HG02852 (cell line): ENCODE data around the gene OPCML.

Experiments
- ATAC-seq: cut with Tn5 transposase; IDR thresholded peaks from one replicate; pipeline ENCODE4 v1.9.1; 2021; ENCODE audit warnings: mild to moderate bottlenecking, moderate library complexity; ENCODE audit not compliant: unreplicated experiment

Gene OPCML

GRCh38 chr11:133541021-133541719, 8.9 kb upstream of the OPCML start:
- no peak for ATAC-seq

GRCh38 chr11:133536198-133536597, 3.9 kb upstream of the OPCML start:
- ATAC-seq = no peak

GRCh38 chr11:133533205-133533604, 904 bp upstream of the OPCML start:
- ATAC-seq = no peak

- ATAC-seq = no peak
These were observed 843 bp downstream of the OPCML start for GRCh38 chr11:133531458-133531857.

- ATAC-seq = no peak
These were observed 1.8 kb downstream of the OPCML start for GRCh38 chr11:133530501-133530835.

GRCh38 chr11:133529807-133530500, 2.3 kb downstream of the OPCML start:
- no peak for ATAC-seq

GRCh38 chr11:133526790-133527189, 5.5 kb downstream of the OPCML start:
- ATAC-seq = no peak

- no peak for ATAC-seq
These were observed 6.3 kb downstream of the OPCML start for GRCh38 chr11:133525976-133526375.

GRCh38 chr11:133524488-133524887, 7.8 kb downstream of the OPCML start:
- ATAC-seq = no peak

GRCh38 chr11:133522344-133522743, 10.0 kb downstream of the OPCML start:
- ATAC-seq = no peak

GRCh38 chr11:133521502-133521901, 10.8 kb downstream of the OPCML start:
- no peak for ATAC-seq

- no peak for ATAC-seq
These were observed 11.6 kb downstream of the OPCML start for GRCh38 chr11:133520707-133521106.

GRCh38 chr11:133519560-133519959, 12.7 kb downstream of the OPCML start:
- no peak for ATAC-seq

GRCh38 chr11:133518702-133519264, 13.5 kb downstream of the OPCML start:
- no peak for ATAC-seq

- no peak for ATAC-seq
These were observed 15.5 kb downstream of the OPCML start for GRCh38 chr11:133516845-133517244.

GRCh38 chr11:133515107-133515506, 17.2 kb downstream of the OPCML start:
- no peak for ATAC-seq

GRCh38 chr11:133509924-133510697, 22.2 kb downstream of the OPCML start:
- no peak for ATAC-seq

GRCh38 chr11:133508468-133508867, 23.8 kb downstream of the OPCML start:
- no peak for ATAC-seq

- no peak for ATAC-seq
These were observed 25.1 kb downstream of the OPCML start for GRCh38 chr11:133507185-133507584.

- ATAC-seq = no peak
These were observed 25.7 kb downstream of the OPCML start for GRCh38 chr11:133506551-133507094.

GRCh38 chr11:133506023-133506422, 26.3 kb downstream of the OPCML start:
- peak; percentile 81 for ATAC-seq
